HG02840 (cell line): ENCODE data around the gene PRXL2A.
A peak's percentile ranks its signal among the peaks of the same experiment; 100 is the strongest.
"Not testable (repeated sequence)": the region's sequence is repeated elsewhere in the genome, so short reads cannot be mapped to it uniquely, and the experiment has no call there.

Experiments
- ATAC-seq: cut with Tn5 transposase; IDR thresholded peaks from one replicate; pipeline ENCODE4 v1.9.1; 2021; ENCODE audit warnings: mild to moderate bottlenecking, moderate library complexity, moderate number of reproducible peaks; ENCODE audit not compliant: unreplicated experiment, low FRiP score

The PRXL2A gene

GRCh38 chr10:80410578-80411145, 2.3 kb downstream of the PRXL2A start:
- no peak for ATAC-seq

GRCh38 chr10:80411267-80411668, 2.9 kb downstream of the PRXL2A start:
- ATAC-seq = no peak

GRCh38 chr10:80411681-80412220, 3.4 kb downstream of the PRXL2A start:
- ATAC-seq = no peak

- ATAC-seq = no peak
These were observed 4.1 kb downstream of the PRXL2A start for GRCh38 chr10:80412486-80412885.

GRCh38 chr10:80413271-80413996, 5.1 kb downstream of the PRXL2A start:
- no peak for ATAC-seq

GRCh38 chr10:80414142-80414895, 6.0 kb downstream of the PRXL2A start:
- no peak for ATAC-seq

GRCh38 chr10:80415734-80416478, 7.6 kb downstream of the PRXL2A start:
- ATAC-seq = no peak

- ATAC-seq = no peak
These were observed 8.2 kb downstream of the PRXL2A start for GRCh38 chr10:80416479-80417098.

GRCh38 chr10:80417256-80417655, 8.9 kb downstream of the PRXL2A start:
- not testable (repeated sequence) for ATAC-seq

GRCh38 chr10:80421050-80421706, 12.8 kb downstream of the PRXL2A start:
- ATAC-seq = no peak

- ATAC-seq = peak; percentile 97
These were observed 13.6 kb downstream of the PRXL2A start for GRCh38 chr10:80421707-80422536.

- ATAC-seq = no peak
These were observed 17.6 kb downstream of the PRXL2A start for GRCh38 chr10:80425901-80426300.

- ATAC-seq = no peak
These were observed 19.2 kb downstream of the PRXL2A start for GRCh38 chr10:80427541-80427940.

- ATAC-seq = no peak
These were observed 21.2 kb downstream of the PRXL2A start for GRCh38 chr10:80429521-80429973.

GRCh38 chr10:80433134-80433533, 24.8 kb downstream of the PRXL2A start:
- ATAC-seq = no peak

GRCh38 chr10:80436446-80437098, 28.2 kb downstream of the PRXL2A start:
- ATAC-seq = no peak

- ATAC-seq = no peak
These were observed 28.9 kb downstream of the PRXL2A start for GRCh38 chr10:80437227-80437626.

- no peak for ATAC-seq
These were observed 33.5 kb downstream of the PRXL2A start for GRCh38 chr10:80441831-80442230.
